Measurements from ENCODE around the gene LRP5.

Gene LRP5

GRCh38 chr11:68312117-68312779, at the start of gene LRP5:
Gene LRP5, plus strand, starts transcription at chr11:68312591. Its CDS starts 124 bp downstream, at chr11:68312715.
- Mint-ChIP-seq H3K36me3 (ENCODE audit: low read depth) (no peaks in the 10 kb centered on the region), H3K27ac (peak within 1 kb of the TSS; percentile 31), H3K4me3 (peak within 1 kb of the TSS; percentile 78), H3K9me3 (no peaks in the 10 kb centered on the region), H3K27me3 (ENCODE audit: low read depth) (peaks cover 25% of the 10 kb centered on the region), H3K4me1 (ENCODE audit: low read depth) (peaks cover 21% of the 10 kb centered on the region)
- DNase-seq (ENCODE audit: low spot score), result no peak

GRCh38 chr11:68263444-68264035, 48.9 kb upstream of the LRP5 start:
- DNase-seq (ENCODE audit: low spot score), result no peak
- H3K4me1 Mint-ChIP-seq (ENCODE audit: low read depth), result peaks cover 7% of the 10 kb centered on the region
- no peaks in the 10 kb centered on the region for H3K27me3 Mint-ChIP-seq (ENCODE audit: low read depth)
- peaks cover 34% of the 10 kb centered on the region for H3K36me3 Mint-ChIP-seq (ENCODE audit: low read depth)
- no peak overlapping the region for H3K4me3 Mint-ChIP-seq
- no peak overlapping the region for H3K27ac Mint-ChIP-seq
- H3K9me3 Mint-ChIP-seq, result no peaks in the 10 kb centered on the region

GRCh38 chr11:68264244-68264643, 48.1 kb upstream of the LRP5 start:
- H3K4me1 Mint-ChIP-seq (ENCODE audit: low read depth), result peaks cover 10% of the 10 kb centered on the region
- peaks cover 36% of the 10 kb centered on the region for H3K36me3 Mint-ChIP-seq (ENCODE audit: low read depth)
- no peak for DNase-seq (ENCODE audit: low spot score)
- no peaks in the 10 kb centered on the region for H3K27me3 Mint-ChIP-seq (ENCODE audit: low read depth)
- H3K4me3 Mint-ChIP-seq, result no peak overlapping the region
- H3K27ac Mint-ChIP-seq, result no peak overlapping the region
- H3K9me3 Mint-ChIP-seq, result no peaks in the 10 kb centered on the region

- DNase-seq (ENCODE audit: low spot score), result no peak
- Mint-ChIP-seq H3K4me3 (no peak overlapping the region), H3K4me1 (ENCODE audit: low read depth) (peaks cover 14% of the 10 kb centered on the region), H3K27ac (no peak overlapping the region), H3K9me3 (no peaks in the 10 kb centered on the region), H3K27me3 (ENCODE audit: low read depth) (no peaks in the 10 kb centered on the region), H3K36me3 (ENCODE audit: low read depth) (peaks cover 36% of the 10 kb centered on the region)
These were observed 47.5 kb upstream of the LRP5 start for GRCh38 chr11:68264741-68265540.

- no peak for DNase-seq (ENCODE audit: low spot score)
- Mint-ChIP-seq H3K4me1 (ENCODE audit: low read depth) (peaks cover 22% of the 10 kb centered on the region), H3K9me3 (no peaks in the 10 kb centered on the region), H3K4me3 (no peak overlapping the region), H3K36me3 (ENCODE audit: low read depth) (peaks cover 30% of the 10 kb centered on the region), H3K27ac (no peak overlapping the region), H3K27me3 (ENCODE audit: low read depth) (no peaks in the 10 kb centered on the region)
These were observed 46.1 kb upstream of the LRP5 start for GRCh38 chr11:68266121-68266891.

GRCh38 chr11:68266936-68267880, 45.2 kb upstream of the LRP5 start:
- Mint-ChIP-seq H3K4me3 (no peak overlapping the region), H3K27me3 (ENCODE audit: low read depth) (no peaks in the 10 kb centered on the region), H3K9me3 (no peaks in the 10 kb centered on the region), H3K27ac (no peak overlapping the region), H3K36me3 (ENCODE audit: low read depth) (peaks cover 28% of the 10 kb centered on the region), H3K4me1 (ENCODE audit: low read depth) (peaks cover 22% of the 10 kb centered on the region)
- DNase-seq (ENCODE audit: low spot score), result no peak

- no peaks in the 10 kb centered on the region for H3K27me3 Mint-ChIP-seq (ENCODE audit: low read depth)
- H3K27ac Mint-ChIP-seq, result no peak overlapping the region
- no peaks in the 10 kb centered on the region for H3K9me3 Mint-ChIP-seq
- peaks cover 26% of the 10 kb centered on the region for H3K36me3 Mint-ChIP-seq (ENCODE audit: low read depth)
- no peak for DNase-seq (ENCODE audit: low spot score)
- peaks cover 25% of the 10 kb centered on the region for H3K4me1 Mint-ChIP-seq (ENCODE audit: low read depth)
- H3K4me3 Mint-ChIP-seq, result no peak overlapping the region
These were observed 44.5 kb upstream of the LRP5 start for GRCh38 chr11:68267881-68268240.

GRCh38 chr11:68269414-68270081, 42.8 kb upstream of the LRP5 start:
- peak overlapping the region; percentile 52 for H3K4me3 Mint-ChIP-seq
- H3K27ac Mint-ChIP-seq, result no peak overlapping the region

GRCh38 chr11:68270196-68271022, 42.0 kb upstream of the LRP5 start:
- DNase-seq (ENCODE audit: low spot score), result no peak
- Mint-ChIP-seq H3K9me3 (no peaks in the 10 kb centered on the region), H3K4me3 (peak overlapping the region; percentile 96), H3K27ac (peak overlapping the region; percentile 98), H3K36me3 (ENCODE audit: low read depth) (peaks cover 9% of the 10 kb centered on the region), H3K4me1 (ENCODE audit: low read depth) (peaks cover 27% of the 10 kb centered on the region), H3K27me3 (ENCODE audit: low read depth) (no peaks in the 10 kb centered on the region)

More at GRCh38 chr11:68269414-68270081, 42.8 kb upstream of the LRP5 start:
- Mint-ChIP-seq H3K27me3 (ENCODE audit: low read depth) (no peaks in the 10 kb centered on the region), H3K36me3 (ENCODE audit: low read depth) (peaks cover 16% of the 10 kb centered on the region), H3K4me1 (ENCODE audit: low read depth) (peaks cover 30% of the 10 kb centered on the region), H3K9me3 (no peaks in the 10 kb centered on the region)
- no peak for DNase-seq (ENCODE audit: low spot score)

- peak; percentile 39 for DNase-seq (ENCODE audit: low spot score)
- Mint-ChIP-seq H3K9me3 (no peaks in the 10 kb centered on the region), H3K27me3 (ENCODE audit: low read depth) (no peaks in the 10 kb centered on the region), H3K36me3 (ENCODE audit: low read depth) (peaks cover 12% of the 10 kb centered on the region), H3K4me3 (peak overlapping the region; percentile 96), H3K27ac (peak overlapping the region; percentile 98), H3K4me1 (ENCODE audit: low read depth) (peaks cover 27% of the 10 kb centered on the region)
These were observed 41.2 kb upstream of the LRP5 start for GRCh38 chr11:68271023-68271780.

- H3K9me3 Mint-ChIP-seq, result no peaks in the 10 kb centered on the region
- DNase-seq (ENCODE audit: low spot score), result peak; percentile 95
These were observed 40.4 kb upstream of the LRP5 start, which contains the start of gene C11orf24 for GRCh38 chr11:68271781-68272608. Gene C11orf24, minus strand, starts transcription at chr11:68271973. Its CDS starts 8,206 bp downstream, at chr11:68263767.

More at GRCh38 chr11:68271781-68272608, 40.4 kb upstream of the LRP5 start, which contains the start of gene C11orf24:
- Mint-ChIP-seq H3K27me3 (ENCODE audit: low read depth) (no peaks in the 10 kb centered on the region), H3K4me1 (ENCODE audit: low read depth) (peaks cover 23% of the 10 kb centered on the region), H3K36me3 (ENCODE audit: low read depth) (peaks cover 9% of the 10 kb centered on the region), H3K4me3 (peak within 1 kb of the TSS; percentile 96), H3K27ac (peak within 1 kb of the TSS; percentile 98)
